Breast epithelium (tissue), 4 donors: ENCODE data around the gene LYPLAL1. TPM values are rescaled to one million over a fixed set of nuclear protein-coding genes. Genes with fewer than 3 reads are reported as not detected.

Experiments used
- DNase-seq, 2 donors: peaks; one replicate each; pipeline ENCODE4 v3.0.0-alpha.2; 2019; ENCODE audit warnings: low spot score in 2 of 2
- H3K27ac ChIP-seq, 2 donors: fragments of 200-600 bp; sonication (generic) in 1 of 2; one replicate each; pipeline ENCODE4 v1.5.1; 2016 to 2019; ENCODE audit warnings: mild to moderate bottlenecking in 1 of 2
- H3K27me3 ChIP-seq, 2 donors: fragments of 200-600 bp; sonication (generic) in 1 of 2; one replicate each; pipeline versions ENCODE4 v1.5.1 to v1.6.0; 2017 to 2019; ENCODE audit warnings: control low read depth in 1 of 2, mild to moderate bottlenecking in 1 of 2
- H3K36me3 ChIP-seq: fragments of 200-600 bp; one replicate; pipeline ENCODE4 v1.5.1; 2019
- H3K4me1 ChIP-seq, 2 donors: fragments of 200-600 bp; sonication (generic); one replicate each; pipeline ENCODE4 v1.5.1; 2016 to 2019; ENCODE audit warnings: control low read depth in 1 of 2
- H3K4me3 ChIP-seq, 3 donors: fragments of 200-600 bp; sonication (generic); 1 replicate in 2 of 3; 2 replicates in 1 of 3; pipeline ENCODE4 v1.5.1; 2016 to 2019; ENCODE audit warnings: mild to moderate bottlenecking in 3 of 3, moderate library complexity in 2 of 3
- H3K9me3 ChIP-seq, 2 donors: fragments of 200-600 bp; sonication (generic) in 1 of 2; one replicate each; pipeline ENCODE4 v1.5.1; 2016 to 2019; ENCODE audit warnings: control low read depth in 1 of 2
- CTCF ChIP-seq, 3 donors: fragments of 450-650 bp; IDR thresholded peaks; one replicate each; pipeline ENCODE4 v1.5.1; 2016 to 2017; ENCODE audit warnings: antibody characterized with exemption in 3 of 3, mild to moderate bottlenecking in 3 of 3, moderate library complexity in 3 of 3
- POLR2A ChIP-seq: fragments of 450-650 bp; IDR thresholded peaks from one replicate; pipeline ENCODE4 v1.6.1; 2016; ENCODE audit warnings: antibody characterized with exemption, mild to moderate bottlenecking, moderate library complexity
- POLR2AphosphoS5 ChIP-seq, 3 donors: sonication (generic); formaldehyde crosslinking; IDR thresholded peaks; one replicate each; pipeline ENCODE4 v1.6.1; 2017; ENCODE audit warnings: antibody characterized with exemption in 3 of 3
- intact Hi-C: fragments of 100-400 bp; cut with DNase I; formaldehyde crosslinking; loops from one replicate; pipeline ENCODE4 v1.15.1; 2023; ENCODE audit warnings: low total_unique reads
- total RNA-seq, 3 donors: library from RNA; depleted of rRNA; stranded (reverse); fragments of >200 nt; gene quantifications; one replicate each; pipeline ENCODE4 v1.1.0, GENCODE V29; 2016

Gene LYPLAL1
- total RNA-seq, 3 donors from 2014 or later, result 21.0 to 40.0 (median 29.9) TPM

- H3K27me3 ChIP-seq, result no peaks in the 10 kb centered on the region
- no peaks in the 10 kb centered on the region for H3K9me3 ChIP-seq
- DNase-seq, result no peak
- H3K4me3 ChIP-seq, result no peak overlapping the region
- peaks cover 0 to 9% of the 10 kb centered on the region in 2 donors for H3K4me1 ChIP-seq
- TF ChIP-seq POLR2AphosphoS5 (IDR thresholded peaks at IDR 0.05), result no peak
- no peak for TF ChIP-seq CTCF (IDR thresholded peaks at IDR 0.05)
- TF ChIP-seq POLR2A, result no peak
- no peaks in the 10 kb centered on the region for H3K36me3 ChIP-seq
- intact Hi-C loops, result no loop called here
- no peak overlapping the region for H3K27ac ChIP-seq
These were observed 4.3 kb downstream of the LYPLAL1 start for GRCh38 chr1:219177940-219178339.

- intact Hi-C loops, result no loop called here
- TF ChIP-seq CTCF (IDR thresholded peaks at IDR 0.05) (no peak), POLR2A (no peak), POLR2AphosphoS5 (IDR thresholded peaks at IDR 0.05) (no peak)
- H3K27ac ChIP-seq, result no peak overlapping the region
- no peak overlapping the region for H3K4me3 ChIP-seq
- no peak for DNase-seq
- no peaks in the 10 kb centered on the region for H3K9me3 ChIP-seq
- no peaks in the 10 kb centered on the region for H3K36me3 ChIP-seq
- peaks cover 0 to 9% of the 10 kb centered on the region in 2 donors for H3K4me1 ChIP-seq
- no peaks in the 10 kb centered on the region for H3K27me3 ChIP-seq
These were observed 5.6 kb downstream of the LYPLAL1 start for GRCh38 chr1:219179293-219179692.

- DNase-seq, result no peak
- no peaks in the 10 kb centered on the region for H3K4me1 ChIP-seq
- no peaks in the 10 kb centered on the region for H3K9me3 ChIP-seq
- H3K27ac ChIP-seq, result no peak overlapping the region
- no peak overlapping the region for H3K4me3 ChIP-seq
- intact Hi-C loops, result no loop called here
- TF ChIP-seq POLR2AphosphoS5 (IDR thresholded peaks at IDR 0.05) (no peak), CTCF (IDR thresholded peaks at IDR 0.05) (no peak), POLR2A (no peak)
- no peaks in the 10 kb centered on the region for H3K36me3 ChIP-seq
- no peaks in the 10 kb centered on the region for H3K27me3 ChIP-seq
These were observed 10.7 kb downstream of the LYPLAL1 start for GRCh38 chr1:219184337-219184736.

- no peaks in the 10 kb centered on the region for H3K9me3 ChIP-seq
- no peak overlapping the region for H3K27ac ChIP-seq
- TF ChIP-seq POLR2AphosphoS5 (IDR thresholded peaks at IDR 0.05), result no peak
- no peak for TF ChIP-seq POLR2A
- TF ChIP-seq CTCF (IDR thresholded peaks at IDR 0.05), result no peak
- no peaks in the 10 kb centered on the region for H3K36me3 ChIP-seq
- no peak for DNase-seq
- no peaks in the 10 kb centered on the region for H3K4me1 ChIP-seq
- H3K27me3 ChIP-seq, result no peaks in the 10 kb centered on the region
- intact Hi-C loops, result no loop called here
- no peak overlapping the region for H3K4me3 ChIP-seq
These were observed 11.9 kb downstream of the LYPLAL1 start for GRCh38 chr1:219185486-219186117.

- Histone ChIP-seq H3K4me1 (no peaks in the 10 kb centered on the region), H3K36me3 (no peaks in the 10 kb centered on the region), H3K27ac (no peak overlapping the region), H3K4me3 (no peak overlapping the region), H3K9me3 (no peaks in the 10 kb centered on the region), H3K27me3 (no peaks in the 10 kb centered on the region)
- TF ChIP-seq POLR2AphosphoS5 (IDR thresholded peaks at IDR 0.05) (no peak), CTCF (IDR thresholded peaks at IDR 0.05) (no peak), POLR2A (no peak)
- DNase-seq, result no peak
- intact Hi-C loops, result no loop called here
These were observed 14.7 kb downstream of the LYPLAL1 start for GRCh38 chr1:219188331-219188803.
